CD4-positive, alpha-beta T cell (primary cell): ENCODE results near the gene PLCB1. TPM values are rescaled to one million over a fixed set of nuclear protein-coding genes. Genes with fewer than 3 reads are reported as not detected.

ENCODE experiments used
- ATAC-seq: fragments of 200-7000 bp; cut with Tn5 transposase; one replicate; pipeline ENCODE4 v1.10.0; 2022; ENCODE audit warnings: mild to moderate bottlenecking; ENCODE audit not compliant: poor library complexity
- CTCF ChIA-PET: fragments of 350-600 bp; sonication (Branson Sonifier 250); formaldehyde crosslinking; loops from one replicate; lab custom pipeline; 2021; ENCODE audit warnings: antibody characterized with exemption, inconsistent platforms; lab: Charles Lee
- POLR2A ChIA-PET: fragments of 350-600 bp; sonication (Branson Sonifier 250); formaldehyde crosslinking; loops from one replicate; lab custom pipeline; 2021; ENCODE audit warnings: antibody characterized with exemption, inconsistent platforms; lab: Charles Lee
- DNase-seq, 14 experiments: peaks; one replicate each; pipeline ENCODE4 v3.0.0-alpha.2; 2013 to 2020; ENCODE audit warnings: mixed read lengths in 2 of 14
- H3K27ac ChIP-seq, 2 donors: one replicate each; pipeline versions ENCODE4 v1.5.1 to v1.7.0; 2013; ENCODE audit warnings: low read length in 2 of 2, low read depth in 1 of 2, mild to moderate bottlenecking in 1 of 2
- H3K27me3 ChIP-seq, 2 experiments: 1 replicate in 1 of 2; 2 replicates in 1 of 2; pipeline versions ENCODE4 v1.6.1 to v1.7.0; 2013; ENCODE audit warnings: low read length in 2 of 2, control low read depth in 1 of 2, mild to moderate bottlenecking in 1 of 2, moderate library complexity in 1 of 2; ENCODE audit not compliant: insufficient read depth in 2 of 2, control insufficient read depth in 1 of 2
- H3K36me3 ChIP-seq: one replicate; pipeline ENCODE4 v1.6.1; 2013; ENCODE audit warnings: low read length, control low read depth; ENCODE audit not compliant: insufficient read depth
- H3K4me1 ChIP-seq: one replicate; pipeline ENCODE4 v1.6.1; 2013; ENCODE audit warnings: low read length, control low read depth; ENCODE audit not compliant: insufficient read depth
- H3K4me3 ChIP-seq: one replicate; pipeline ENCODE4 v1.5.1; 2013; ENCODE audit warnings: mild to moderate bottlenecking, low read length, moderate library complexity
- H3K9me3 ChIP-seq, 2 experiments: 1 replicate in 1 of 2; 2 replicates in 1 of 2; pipeline versions ENCODE4 v1.6.1 to v1.7.0; 2013; ENCODE audit warnings: low read length in 2 of 2, mild to moderate bottlenecking in 2 of 2, control low read depth in 1 of 2, moderate library complexity in 1 of 2; ENCODE audit not compliant: control insufficient read depth in 1 of 2, insufficient read depth in 1 of 2
- H3K27ac Mint-ChIP-seq: one replicate; pipeline ENCODE4 v1.8.0; 2020; ENCODE audit warnings: mixed read lengths
- H3K27me3 Mint-ChIP-seq: one replicate; pipeline ENCODE4 v1.8.0; 2021; ENCODE audit warnings: mixed read lengths
- H3K36me3 Mint-ChIP-seq: one replicate; pipeline ENCODE4 v1.8.0; 2021; ENCODE audit warnings: low read depth, mixed read lengths
- H3K4me1 Mint-ChIP-seq: one replicate; pipeline ENCODE4 v1.8.0; 2021; ENCODE audit warnings: low read depth, mixed read lengths
- H3K4me3 Mint-ChIP-seq: one replicate; pipeline ENCODE4 v1.8.0; 2020; ENCODE audit warnings: mild to moderate bottlenecking, mixed read lengths
- H3K9me3 Mint-ChIP-seq: one replicate; pipeline ENCODE4 v1.8.0; 2020; ENCODE audit warnings: mixed read lengths
- intact Hi-C, 2 experiments: fragments of 100-400 bp; cut with DNase I in 1 of 2; cut with micrococcal nuclease in 1 of 2; formaldehyde crosslinking; loops; one replicate each; pipeline versions ENCODE4 v1.15.1 to v1.9.0; 2023 to 2025; cut with DNase I, micrococcal nuclease
- total RNA-seq, 174 experiments: library from RNA in 2 of 174; stranded (reverse) in 2 of 174; gene quantifications; one replicate each; pipeline ENCODE4 v1.2.3 and lab custom pipeline; 2021 to 2026
- TF ChIP-seq, protein P1 (sequence below): fragments of 200-600 bp; IDR thresholded peaks from one replicate; pipeline ENCODE4 v1.8.0; 2022; ENCODE audit warnings: antibody characterized with exemption, mild to moderate bottlenecking

Gene PLCB1
- total RNA-seq, 2 experiments from 2014 or later, result 3.8 to 5.6 TPM

DNA sequence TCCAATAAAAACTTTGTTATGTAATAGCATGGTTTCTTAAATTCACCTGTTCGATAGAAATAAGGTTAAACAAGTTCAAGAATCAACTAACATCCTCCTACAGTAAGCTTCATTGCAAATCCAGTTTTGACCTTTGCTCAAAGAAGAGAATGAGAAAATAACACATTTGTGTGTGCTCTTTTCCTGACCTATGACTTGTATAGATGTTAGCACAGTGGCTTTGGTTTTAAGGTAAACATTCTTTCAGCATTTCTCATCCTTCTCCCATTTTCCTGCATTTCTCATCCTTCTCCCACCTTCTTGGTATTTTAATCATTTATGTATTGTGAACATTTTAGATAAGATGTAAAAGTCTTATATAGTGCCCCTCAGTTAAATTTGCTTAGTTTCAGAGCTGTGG, 73.9 kb downstream of the PLCB1 start:
- intact Hi-C loops, result no loop called here
- ATAC-seq, result no peak
- Histone ChIP-seq H3K27ac (no peak overlapping the region), H3K4me1 (no peaks in the 10 kb centered on the region), H3K27me3 (no peaks in the 10 kb centered on the region), H3K4me3 (no peak overlapping the region), H3K9me3 (no peaks in the 10 kb centered on the region), H3K36me3 (no peaks in the 10 kb centered on the region)
- ChIA-PET CTCF (interaction anchor here (1.3 kb wide), 1 partner anchor 26 kb away, joined by 3 read pairs; no protein-coding TSS in a partner anchor), POLR2A (interaction anchor here (0.8 kb wide), 1 partner anchor 52 kb away, joined by 3 read pairs; no protein-coding TSS in a partner anchor)
- TF ChIP-seq, protein P1, sequence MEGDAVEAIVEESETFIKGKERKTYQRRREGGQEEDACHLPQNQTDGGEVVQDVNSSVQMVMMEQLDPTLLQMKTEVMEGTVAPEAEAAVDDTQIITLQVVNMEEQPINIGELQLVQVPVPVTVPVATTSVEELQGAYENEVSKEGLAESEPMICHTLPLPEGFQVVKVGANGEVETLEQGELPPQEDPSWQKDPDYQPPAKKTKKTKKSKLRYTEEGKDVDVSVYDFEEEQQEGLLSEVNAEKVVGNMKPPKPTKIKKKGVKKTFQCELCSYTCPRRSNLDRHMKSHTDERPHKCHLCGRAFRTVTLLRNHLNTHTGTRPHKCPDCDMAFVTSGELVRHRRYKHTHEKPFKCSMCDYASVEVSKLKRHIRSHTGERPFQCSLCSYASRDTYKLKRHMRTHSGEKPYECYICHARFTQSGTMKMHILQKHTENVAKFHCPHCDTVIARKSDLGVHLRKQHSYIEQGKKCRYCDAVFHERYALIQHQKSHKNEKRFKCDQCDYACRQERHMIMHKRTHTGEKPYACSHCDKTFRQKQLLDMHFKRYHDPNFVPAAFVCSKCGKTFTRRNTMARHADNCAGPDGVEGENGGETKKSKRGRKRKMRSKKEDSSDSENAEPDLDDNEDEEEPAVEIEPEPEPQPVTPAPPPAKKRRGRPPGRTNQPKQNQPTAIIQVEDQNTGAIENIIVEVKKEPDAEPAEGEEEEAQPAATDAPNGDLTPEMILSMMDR, result no peak
- Mint-ChIP-seq H3K36me3 (no peaks in the 10 kb centered on the region), H3K27ac (no peak overlapping the region), H3K27me3 (no peaks in the 10 kb centered on the region), H3K4me1 (no peaks in the 10 kb centered on the region), H3K9me3 (no peaks in the 10 kb centered on the region), H3K4me3 (no peak overlapping the region)
- DNase-seq, result no peak

DNA sequence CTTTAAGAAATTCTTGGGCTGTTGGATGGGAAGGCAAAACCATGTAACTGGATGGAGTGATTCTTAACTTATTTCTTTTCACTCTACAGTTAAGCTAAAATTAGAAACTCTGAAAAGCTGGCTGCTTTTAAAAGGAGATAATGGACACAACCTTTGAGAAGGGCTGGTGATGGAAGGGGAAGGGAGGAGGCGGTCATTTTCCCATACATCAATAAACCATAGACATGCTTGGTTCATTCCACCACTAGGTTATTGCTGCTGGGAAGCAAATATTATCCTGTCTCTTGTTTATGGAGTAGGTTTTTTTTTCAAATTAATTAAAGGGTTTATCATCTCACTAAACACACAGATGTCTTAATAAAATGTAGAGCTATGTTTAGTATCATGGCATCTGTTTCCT, 76.2 kb downstream of the PLCB1 start:
- H3K4me3 ChIP-seq, result no peak overlapping the region
- no peak overlapping the region for H3K4me3 Mint-ChIP-seq
- POLR2A ChIA-PET, result no interaction called here
- TF ChIP-seq, protein P1, result no peak
- intact Hi-C loops, result no loop called here
- no peak for ATAC-seq
- peaks cover 3% of the 10 kb centered on the region for H3K4me1 ChIP-seq
- DNase-seq, result no peak
- H3K27ac ChIP-seq, result no peak overlapping the region
- H3K4me1 Mint-ChIP-seq, result peaks cover 5% of the 10 kb centered on the region
- no peaks in the 10 kb centered on the region for H3K36me3 Mint-ChIP-seq
- no peaks in the 10 kb centered on the region for H3K9me3 ChIP-seq
- H3K36me3 ChIP-seq, result no peaks in the 10 kb centered on the region
- H3K27me3 Mint-ChIP-seq, result no peaks in the 10 kb centered on the region
- H3K27ac Mint-ChIP-seq, result no peak overlapping the region
- CTCF ChIA-PET, result no interaction called here
- H3K9me3 Mint-ChIP-seq, result no peaks in the 10 kb centered on the region
- no peaks in the 10 kb centered on the region for H3K27me3 ChIP-seq

DNA sequence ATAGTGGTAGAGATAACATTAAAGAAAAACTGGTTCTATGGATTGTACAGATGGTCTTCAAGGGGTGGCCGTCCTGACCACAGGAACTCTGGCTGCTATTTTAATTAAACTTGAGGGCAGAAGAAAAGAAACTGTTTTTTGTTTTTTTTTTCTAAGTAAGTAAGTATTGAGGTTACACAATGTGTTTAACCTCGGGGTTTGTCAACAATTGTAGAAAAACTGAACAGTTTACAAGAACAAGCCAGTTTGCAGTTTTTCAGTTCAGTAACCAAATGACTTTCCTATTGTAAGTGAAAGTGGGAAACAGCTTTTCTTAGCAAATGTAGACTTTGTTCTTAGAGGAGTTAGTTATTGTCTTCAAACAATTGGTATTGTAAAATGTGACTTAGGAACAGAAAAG, 77.0 kb downstream of the PLCB1 start:
- H3K4me3 Mint-ChIP-seq, result no peak overlapping the region

More for the DNA sequence above, 77.0 kb downstream of the PLCB1 start:
- no peak overlapping the region for H3K27ac Mint-ChIP-seq
- intact Hi-C loops, result no loop called here
- Histone ChIP-seq H3K4me1 (peaks cover 5% of the 10 kb centered on the region), H3K9me3 (no peaks in the 10 kb centered on the region), H3K27me3 (no peaks in the 10 kb centered on the region), H3K4me3 (no peak overlapping the region), H3K27ac (no peak overlapping the region), H3K36me3 (no peaks in the 10 kb centered on the region)
- ChIA-PET CTCF (no interaction called here), POLR2A (no interaction called here)
- no peak for ATAC-seq
- DNase-seq, result no peak
- H3K4me1 Mint-ChIP-seq, result peaks cover 13% of the 10 kb centered on the region
- H3K27me3 Mint-ChIP-seq, result no peaks in the 10 kb centered on the region
- TF ChIP-seq, protein P1, result no peak
- H3K9me3 Mint-ChIP-seq, result no peaks in the 10 kb centered on the region
- H3K36me3 Mint-ChIP-seq, result no peaks in the 10 kb centered on the region
